Measurements from ENCODE around the gene SPEN.

SPEN gene

DNA sequence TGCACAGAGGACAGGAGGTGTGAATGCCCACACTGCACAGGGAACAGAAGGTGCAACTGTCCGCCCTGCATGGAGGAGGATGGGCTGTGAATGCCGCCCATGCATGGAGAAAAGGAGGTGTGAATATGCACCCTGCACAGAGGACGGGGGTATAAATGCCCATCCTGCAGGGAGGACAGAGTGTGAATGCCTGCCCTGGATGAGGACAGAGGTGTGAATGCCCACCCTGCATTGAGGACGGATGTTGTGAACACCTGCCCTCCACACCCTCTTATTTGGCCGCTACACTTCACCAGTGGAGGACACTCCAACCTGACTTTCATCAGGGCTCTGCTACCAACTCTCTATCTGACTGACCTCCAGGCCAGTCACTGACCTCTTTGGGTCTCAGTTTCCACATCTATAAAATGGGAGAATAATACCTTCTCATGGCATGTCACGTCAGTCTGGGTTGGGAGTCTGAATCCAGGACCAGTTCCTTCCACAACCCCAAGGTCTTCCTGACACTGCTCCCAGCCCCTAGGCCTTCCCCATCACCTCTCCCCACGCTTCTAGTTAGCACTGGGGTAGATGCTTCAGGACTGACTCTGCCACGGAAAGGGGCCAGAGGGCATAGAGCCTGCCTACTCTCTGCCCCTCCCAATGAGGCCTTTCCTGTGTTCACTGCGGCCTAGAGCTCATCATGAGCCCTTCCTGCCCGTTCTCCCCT is 100.0 kb downstream of the SPEN start:
- DNase-seq (ENCODE audit: low read depth in 2 of 2) = no peak

DNA sequence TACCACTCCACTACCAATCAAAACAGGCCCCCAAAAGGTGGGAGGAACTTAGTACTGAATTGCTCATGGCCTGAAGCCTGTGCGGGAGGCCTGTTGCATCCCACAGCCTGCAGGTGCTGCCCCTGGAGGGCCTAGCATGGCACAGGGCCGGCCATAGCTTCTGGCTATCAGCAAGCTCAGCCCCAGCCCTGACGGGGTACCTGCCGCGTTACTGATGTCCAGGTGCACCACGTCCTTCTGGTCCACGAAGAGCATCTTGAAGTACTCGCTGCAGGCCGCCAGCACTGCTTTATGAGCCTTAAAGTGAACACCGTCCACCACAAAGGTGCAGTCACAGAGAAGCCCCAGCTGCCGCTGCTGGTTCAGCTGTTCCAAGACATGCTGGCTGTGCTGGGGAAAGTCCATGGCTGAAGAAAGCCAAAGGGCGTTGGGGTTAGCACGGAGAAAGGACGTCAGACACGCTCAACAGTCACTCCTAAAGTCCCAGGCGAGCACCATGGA is 100.6 kb downstream of the SPEN start:
- DNase-seq (ENCODE audit: low read depth in 2 of 2) = no peak

DNA sequence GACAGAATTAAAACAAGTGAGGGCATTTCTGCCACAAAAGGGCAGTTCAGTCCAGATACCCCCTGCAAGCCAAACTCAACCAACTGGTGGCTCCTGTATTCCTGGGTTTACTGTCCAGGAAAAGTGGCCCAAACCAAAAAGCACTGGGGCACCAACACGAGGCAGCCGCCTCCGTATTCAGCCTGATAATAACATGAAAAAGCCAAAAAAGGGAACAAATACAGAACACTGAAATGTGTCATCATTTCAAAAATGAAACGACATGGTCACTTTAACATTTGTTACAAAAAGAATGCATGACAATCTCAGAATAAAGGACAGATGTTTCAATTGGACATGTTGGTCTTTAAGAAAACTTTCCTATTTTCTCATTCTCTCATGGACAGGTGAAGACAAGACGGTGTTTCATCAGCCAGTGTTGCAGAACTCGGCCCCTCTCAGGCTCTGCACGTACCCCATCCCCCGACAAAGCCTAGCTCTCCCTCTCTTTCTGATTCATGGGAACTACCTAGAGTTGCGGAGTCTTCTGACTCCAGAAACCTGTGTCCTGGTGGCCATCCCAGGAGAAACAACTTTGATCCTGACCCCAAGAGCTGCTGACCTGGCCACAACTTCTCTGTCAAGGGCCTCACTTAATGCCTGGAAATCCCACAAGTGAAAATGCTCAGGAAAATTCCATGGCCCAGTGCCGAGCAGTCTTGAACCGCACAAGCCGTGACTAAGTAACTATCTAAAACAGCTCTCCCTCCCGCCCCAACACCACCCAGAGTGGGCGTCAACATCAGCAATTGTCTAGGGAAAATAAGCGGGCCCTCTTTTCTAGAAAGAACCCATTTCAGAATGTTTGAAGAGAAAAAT is 101.3 kb downstream of the SPEN start:
- no peak for DNase-seq (ENCODE audit: low read depth in 2 of 2)

GRCh38 chr1:15949453-15950245 is 102.1 kb downstream of the SPEN start:
- DNase-seq (ENCODE audit: low read depth in 2 of 2) = peak; percentile 61 to 84

GRCh38 chr1:15950302-15950701 is 102.8 kb downstream of the SPEN start:
- DNase-seq (ENCODE audit: low read depth in 2 of 2) = peak in 1 of 2 donors; percentile 35

DNA sequence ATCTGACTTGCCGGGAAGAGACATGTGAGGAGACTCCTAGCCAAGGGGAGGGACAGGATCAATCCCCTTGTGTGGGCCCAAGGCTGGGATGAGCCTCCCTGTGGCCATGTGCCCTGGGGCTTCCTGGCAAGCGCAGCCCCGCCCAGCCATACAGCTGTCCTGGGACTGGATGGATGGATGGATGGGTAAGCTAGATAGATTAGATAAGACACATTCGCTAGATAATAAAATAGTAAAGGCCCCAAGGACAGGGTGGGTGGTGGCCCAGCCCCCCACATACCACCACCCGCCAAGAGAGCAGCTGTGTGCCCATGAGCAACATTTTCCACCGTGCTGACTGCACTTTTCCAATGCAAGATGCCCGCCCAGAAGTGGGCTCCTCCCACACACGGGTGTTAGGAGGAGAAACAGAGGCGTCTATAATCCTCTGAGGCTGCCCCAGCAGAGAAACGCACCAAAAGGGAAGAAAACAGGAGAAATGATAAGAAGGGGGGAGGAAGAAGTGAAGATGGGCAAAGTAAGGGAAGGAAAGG is 103.3 kb downstream of the SPEN start:
- DNase-seq (ENCODE audit: low read depth in 2 of 2) = peak; percentile 50 to 58

GRCh38 chr1:15951341-15952153 is 104.0 kb downstream of the SPEN start:
- no peak for DNase-seq (ENCODE audit: low read depth in 2 of 2)

- DNase-seq (ENCODE audit: low read depth in 2 of 2) = no peak
These were observed 105.1 kb downstream of the SPEN start for GRCh38 chr1:15952317-15953258.

GRCh38 chr1:15953294-15953771 is 105.8 kb downstream of the SPEN start:
- DNase-seq (ENCODE audit: low read depth in 2 of 2) = no peak

- no peak for DNase-seq (ENCODE audit: low read depth in 2 of 2)
These were observed 106.3 kb downstream of the SPEN start for GRCh38 chr1:15953791-15954241.

GRCh38 chr1:15954316-15954715 is 106.8 kb downstream of the SPEN start:
- DNase-seq (ENCODE audit: low read depth in 2 of 2) = no peak

GRCh38 chr1:15955552-15955951 is 108.0 kb downstream of the SPEN start:
- no peak for DNase-seq (ENCODE audit: low read depth in 2 of 2)

GRCh38 chr1:15956150-15956549 is 108.6 kb downstream of the SPEN start:
- DNase-seq (ENCODE audit: low read depth in 2 of 2) = no peak

- no peak for DNase-seq (ENCODE audit: low read depth in 2 of 2)
These were observed 110.0 kb downstream of the SPEN start for GRCh38 chr1:15957221-15958095.

- DNase-seq (ENCODE audit: low read depth in 2 of 2) = no peak
These were observed 110.6 kb downstream of the SPEN start for GRCh38 chr1:15958111-15958510.

GRCh38 chr1:15958793-15959192 is 111.3 kb downstream of the SPEN start:
- DNase-seq (ENCODE audit: low read depth in 2 of 2) = no peak

- no peak for DNase-seq (ENCODE audit: low read depth in 2 of 2)
These were observed 111.9 kb downstream of the SPEN start for GRCh38 chr1:15959424-15959823.

DNA sequence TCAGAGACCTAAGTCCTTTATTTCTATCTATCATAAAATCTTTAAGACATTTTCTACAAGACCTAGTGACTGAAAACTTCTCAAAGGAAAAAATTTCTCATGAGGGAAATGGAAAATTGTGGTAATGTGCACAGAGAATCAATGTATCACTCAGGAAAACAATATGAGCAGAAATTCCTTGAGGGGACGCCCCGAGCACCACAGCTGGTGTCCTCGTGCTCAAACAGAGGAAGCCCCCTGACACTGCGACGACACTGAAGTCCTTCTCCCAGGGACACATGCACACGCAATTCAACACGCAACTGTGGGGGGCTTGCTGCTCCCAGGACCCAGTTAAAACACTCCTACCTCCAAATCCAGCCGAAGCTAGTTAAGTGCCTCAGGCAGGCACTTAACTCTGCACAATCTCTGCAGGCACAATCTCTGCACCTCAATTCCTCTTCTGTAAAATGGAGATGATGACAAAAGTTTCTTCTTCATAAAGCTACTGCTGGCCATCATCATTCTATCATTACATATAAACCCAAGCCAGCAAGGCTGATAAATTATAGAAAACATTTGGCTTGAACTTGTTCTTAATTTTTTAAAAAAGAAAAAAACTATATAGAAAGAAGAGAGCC is 112.4 kb downstream of the SPEN start:
- DNase-seq (ENCODE audit: low read depth in 2 of 2) = no peak

Measured in stimulated activated CD4-positive, alpha-beta T cell treated with anti-CD3 and anti-CD28 coated beads, Interleukin-1b, Interleukin-23, amount 100 ng/mL, for 1 hour (primary cell).